Activated T-helper 1 cell treated with anti-CD3 and anti-CD28 coated beads, Interleukin-12 subunit alpha, Interleukin-12 subunit beta, Interleukin-2, Interleukin-4 antibody, amounts not matched to agents 30 ng/mL and 10 ng/mL and 1 ng/mL, durations not matched to agents 14 hours and 24 hours and 36 hours (primary cell): Measurements from ENCODE around the gene GBP2. TPM values are rescaled to one million over a fixed set of nuclear protein-coding genes. Genes with fewer than 3 reads are reported as not detected.
"Not testable (repeated sequence)": the region's sequence is repeated elsewhere in the genome, so short reads cannot be mapped to it uniquely, and the experiment has no call there.

Experiments
- DNase-seq: peaks from one replicate; pipeline ENCODE4 v3.0.0; 2021; ENCODE audit warnings: low spot score
- H3K27ac Mint-ChIP-seq: one replicate; pipeline ENCODE4 v1.8.0; 2021; ENCODE audit warnings: mild to moderate bottlenecking, mixed read lengths
- H3K27me3 Mint-ChIP-seq: one replicate; pipeline ENCODE4 v1.8.0; 2022; ENCODE audit warnings: mild to moderate bottlenecking, moderate library complexity, mixed read lengths; ENCODE audit not compliant: insufficient read depth
- H3K36me3 Mint-ChIP-seq: one replicate; pipeline ENCODE4 v1.8.0; 2021; ENCODE audit warnings: low read depth, mixed read lengths
- H3K4me1 Mint-ChIP-seq: one replicate; pipeline ENCODE4 v1.8.0; 2021; ENCODE audit warnings: low read depth, mixed read lengths
- H3K4me3 Mint-ChIP-seq: one replicate; pipeline ENCODE4 v1.8.0; 2021; ENCODE audit warnings: mild to moderate bottlenecking, moderate library complexity, mixed read lengths
- H3K9me3 Mint-ChIP-seq: one replicate; pipeline ENCODE4 v1.8.0; 2021; ENCODE audit warnings: mixed read lengths
- intact Hi-C: fragments of 100-400 bp; cut with micrococcal nuclease; formaldehyde crosslinking; loops from one replicate; pipeline ENCODE4 v1.15.1; 2024
- total RNA-seq: library from RNA; stranded (reverse); gene quantifications from 2 replicates; pipeline ENCODE4 v1.2.3, GENCODE V29; 2022

GBP2 gene
- total RNA-seq, 1 donor from 2014 or later: 225 TPM

DNA sequence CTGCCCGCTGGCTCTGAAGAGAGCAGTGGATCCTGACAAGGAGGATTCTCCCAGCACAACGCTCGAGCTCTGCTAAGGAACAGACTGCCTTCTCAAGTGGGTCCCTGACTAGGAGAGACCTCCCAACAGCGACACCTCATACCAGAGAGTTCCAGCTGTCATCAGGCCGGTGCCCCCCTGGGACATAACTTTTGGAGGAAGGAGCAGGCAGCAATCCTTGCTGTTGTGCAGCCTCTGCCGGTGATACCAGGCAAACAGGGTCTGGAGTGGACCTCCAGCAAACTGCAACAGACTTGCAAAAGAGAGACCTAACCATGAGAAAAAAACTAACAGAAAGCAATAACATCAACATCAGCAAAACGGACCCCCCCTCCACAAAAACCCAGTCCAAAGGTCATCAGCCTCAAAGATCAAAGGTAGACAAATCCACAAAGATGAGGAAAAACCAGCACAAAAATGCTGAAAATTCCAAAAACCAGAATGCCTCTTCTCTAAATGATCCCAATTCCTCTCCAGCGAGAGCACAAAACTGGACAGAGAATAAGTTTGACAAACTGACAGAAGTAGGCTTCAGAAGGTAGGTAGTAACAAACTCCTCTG lies 53.3 kb downstream of the GBP2 start:
- peaks cover 29% of the 10 kb centered on the region for H3K4me1 Mint-ChIP-seq
- H3K9me3 Mint-ChIP-seq: peaks cover 23% of the 10 kb centered on the region
- H3K27ac Mint-ChIP-seq, H3K36me3 Mint-ChIP-seq, intact Hi-C loops, DNase-seq, H3K27me3 Mint-ChIP-seq, H3K4me3 Mint-ChIP-seq: not testable (repeated sequence)

DNA sequence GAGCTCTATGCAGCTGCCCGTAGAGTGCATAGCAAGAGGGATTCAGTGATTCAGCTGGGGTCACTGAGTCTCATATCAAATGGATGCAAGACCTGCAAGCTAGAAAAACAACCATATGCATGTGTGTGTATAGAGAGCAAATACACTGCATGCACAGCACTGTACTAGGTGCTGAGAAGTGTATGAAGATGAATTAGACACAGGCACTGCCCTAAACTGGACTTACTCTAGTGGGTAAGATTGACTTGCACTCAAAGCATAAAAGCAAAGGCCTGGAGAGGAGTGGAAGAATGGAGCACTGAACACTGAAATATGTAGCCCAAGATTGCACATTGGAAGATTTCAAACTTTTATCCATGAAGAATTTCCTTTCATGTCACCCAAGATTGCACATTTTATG lies 55.4 kb downstream of the GBP2 start:
- Mint-ChIP-seq H3K36me3 (peaks cover 6% of the 10 kb centered on the region), H3K9me3 (peaks cover 19% of the 10 kb centered on the region), H3K27ac (no peak overlapping the region), H3K27me3 (peaks cover 4% of the 10 kb centered on the region), H3K4me3 (peak overlapping the region; percentile 81), H3K4me1 (peaks cover 32% of the 10 kb centered on the region)
- no peak for DNase-seq
- intact Hi-C loops: loop anchor here (1.0 kb wide), 1 partner anchor 48 kb away; the partner anchor contains the start of gene GBP3

DNA sequence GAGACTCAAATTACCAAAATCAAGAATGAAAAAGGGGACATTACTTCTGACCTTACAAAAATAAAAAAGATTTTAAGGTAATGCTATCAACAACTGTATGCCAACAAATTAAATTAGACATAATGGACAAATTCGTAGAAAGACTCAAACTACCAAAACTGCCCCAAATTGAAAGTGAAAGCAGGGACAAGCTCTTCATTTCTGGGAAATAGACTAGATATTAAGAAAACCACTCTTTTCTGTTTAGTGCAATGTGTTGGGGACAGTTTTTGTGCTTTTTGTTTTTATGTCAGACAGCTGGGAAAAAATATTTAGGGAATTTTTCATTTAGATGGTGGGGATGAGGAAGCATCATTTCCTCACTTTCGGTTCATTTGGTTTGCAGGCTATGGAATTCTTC lies 56.0 kb downstream of the GBP2 start:
- Mint-ChIP-seq H3K27ac (peak overlapping the region; percentile 70), H3K4me3 (peak overlapping the region; percentile 81), H3K36me3 (peaks cover 6% of the 10 kb centered on the region), H3K27me3 (peaks cover 4% of the 10 kb centered on the region), H3K9me3 (peaks cover 19% of the 10 kb centered on the region), H3K4me1 (peaks cover 37% of the 10 kb centered on the region)
- DNase-seq: no peak
- intact Hi-C loops: loop anchor here (1.0 kb wide), 1 partner anchor 48 kb away; the partner anchor contains the start of gene GBP3

DNA sequence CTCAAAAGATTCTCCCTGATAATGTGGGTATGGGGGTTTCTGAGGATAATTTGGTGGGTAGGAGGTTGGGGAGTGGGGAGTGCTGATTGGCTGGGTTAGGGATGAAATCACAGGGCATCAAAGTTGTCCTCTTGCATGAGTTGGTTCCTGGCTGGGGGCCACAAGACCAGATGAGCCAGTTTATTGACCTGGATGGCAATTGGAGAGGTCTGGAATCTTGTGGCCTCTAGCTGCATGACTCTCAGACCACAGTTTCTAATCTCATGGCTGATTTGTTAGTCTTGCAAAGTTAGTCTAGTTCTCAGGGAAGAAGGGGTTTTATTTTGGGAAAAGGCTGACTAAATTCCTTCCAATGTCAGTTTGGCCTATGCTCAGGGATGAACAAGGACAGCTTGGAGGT lies 57.6 kb downstream of the GBP2 start:
- Mint-ChIP-seq H3K9me3 (peaks cover 3% of the 10 kb centered on the region), H3K36me3 (peaks cover 4% of the 10 kb centered on the region), H3K27ac (peak overlapping the region; percentile 7), H3K4me1 (peaks cover 53% of the 10 kb centered on the region), H3K27me3 (peaks cover 2% of the 10 kb centered on the region), H3K4me3 (peak overlapping the region; percentile 32)
- intact Hi-C loops: no loop called here
- no peak for DNase-seq

DNA sequence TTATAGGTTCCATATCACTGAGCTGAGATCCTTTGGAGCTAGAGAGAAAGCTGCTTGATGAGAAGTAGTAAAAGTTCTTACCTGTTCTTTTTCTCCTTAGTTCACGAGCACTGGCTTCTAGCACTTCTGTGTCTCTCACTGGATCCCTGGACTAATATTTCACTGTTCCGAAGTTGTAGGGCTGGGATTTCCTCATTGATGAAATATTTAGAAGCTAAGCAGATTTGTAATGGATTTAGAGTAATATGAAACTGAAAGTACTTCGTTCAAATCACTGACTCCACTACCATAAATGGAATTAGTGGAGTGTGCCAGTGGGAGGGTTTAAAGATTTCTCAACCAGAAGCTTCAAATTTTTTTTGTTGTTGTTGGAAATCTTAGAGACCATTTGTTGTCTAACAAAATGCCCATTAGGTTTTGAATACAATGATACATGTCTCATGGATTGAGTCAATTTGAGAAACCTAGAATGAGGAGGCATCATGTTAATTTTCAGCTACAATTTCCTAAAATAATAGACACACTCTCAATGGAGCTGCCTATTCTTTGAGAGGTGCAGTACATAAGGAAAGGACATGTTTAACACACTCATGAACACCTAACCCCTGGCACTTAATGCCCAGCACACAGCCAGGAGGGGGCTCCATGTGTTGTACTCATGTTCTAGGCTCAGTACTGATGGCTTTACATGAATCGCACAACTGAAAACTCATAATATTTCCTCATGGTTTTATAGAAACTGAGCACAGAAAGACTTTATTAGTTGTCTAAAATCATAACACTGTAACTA lies 60.6 kb downstream of the GBP2 start, which contains the start of gene GBP1:
Gene GBP1, minus strand, starts transcription at position 130 of the 790 bp plus-strand sequence. CDS start 1,974 bp downstream, outside the sequence.
- intact Hi-C loops: loop anchor here (1.0 to 2.0 kb wide), 3 partner anchors 24 to 62 kb away; partner anchors contain the start of genes GBP2 and GBP3
- peaks cover 23% of the 10 kb centered on the region for H3K36me3 Mint-ChIP-seq

DNA sequence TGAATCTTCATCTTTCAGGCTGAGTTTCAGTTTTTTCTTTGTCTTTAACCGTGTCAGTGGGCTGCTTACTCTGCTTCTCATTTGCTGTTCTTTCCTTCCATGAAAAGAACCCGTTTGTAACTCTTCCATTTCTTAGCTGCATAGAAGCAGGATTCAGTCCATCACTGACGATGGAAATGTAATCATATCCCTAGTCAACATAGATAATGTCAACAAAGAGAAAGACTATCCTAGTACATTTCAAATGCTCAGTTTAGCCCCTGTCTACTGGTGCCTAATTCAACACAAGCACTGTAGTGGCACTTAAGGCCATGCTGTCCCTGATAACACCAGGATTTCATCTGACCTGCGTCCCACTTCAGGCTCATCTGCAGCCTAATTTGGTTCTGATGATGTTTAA lies 61.3 kb downstream of the GBP2 start:
- peaks cover 75% of the 10 kb centered on the region for H3K4me1 Mint-ChIP-seq
- H3K36me3 Mint-ChIP-seq: peaks cover 24% of the 10 kb centered on the region
- H3K27me3 Mint-ChIP-seq: no peaks in the 10 kb centered on the region
- no peaks in the 10 kb centered on the region for H3K9me3 Mint-ChIP-seq
- intact Hi-C loops: loop anchor here (1.0 to 2.0 kb wide), 3 partner anchors 24 to 62 kb away; partner anchors contain the start of genes GBP2 and GBP3
- DNase-seq: no peak
- peak overlapping the region; percentile 91 for H3K4me3 Mint-ChIP-seq
- H3K27ac Mint-ChIP-seq: peak overlapping the region; percentile 85

More for the DNA sequence above, 60.6 kb downstream of the GBP2 start, which contains the start of gene GBP1:
- Mint-ChIP-seq H3K4me3 (peak within 1 kb of the TSS; percentile 91), H3K27ac (peak within 1 kb of the TSS; percentile 85), H3K27me3 (no peaks in the 10 kb centered on the region), H3K4me1 (peaks cover 77% of the 10 kb centered on the region), H3K9me3 (no peaks in the 10 kb centered on the region)
- DNase-seq: no peak

DNA sequence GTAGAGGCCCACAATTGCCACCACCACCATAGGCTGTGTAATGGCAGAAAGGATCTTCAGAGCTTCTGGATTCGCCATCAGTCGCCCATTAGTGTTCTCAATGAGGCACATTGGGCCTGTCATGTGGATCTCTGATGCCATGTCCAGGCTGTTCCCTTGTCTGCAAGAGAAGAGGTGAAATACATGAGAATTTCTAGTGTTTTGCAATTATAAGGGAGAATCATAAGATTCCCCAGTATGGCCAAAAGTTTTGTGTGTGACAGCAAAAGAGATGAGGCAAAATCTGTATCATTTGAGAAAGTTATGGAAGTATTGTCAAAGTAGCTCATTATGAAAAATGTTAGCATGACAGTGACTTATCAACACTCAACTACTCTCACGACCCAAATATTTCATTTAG lies 62.8 kb downstream of the GBP2 start:
- H3K36me3 Mint-ChIP-seq: peaks cover 36% of the 10 kb centered on the region
- intact Hi-C loops: no loop called here

GRCh38 chr1:89060091-89060490 lies 65.8 kb downstream of the GBP2 start:
- no peak for DNase-seq
- Mint-ChIP-seq H3K9me3 (no peaks in the 10 kb centered on the region), H3K4me3 (no peak overlapping the region), H3K27ac (no peak overlapping the region), H3K4me1 (peaks cover 51% of the 10 kb centered on the region), H3K27me3 (no peaks in the 10 kb centered on the region), H3K36me3 (peaks cover 59% of the 10 kb centered on the region)
- intact Hi-C loops: no loop called here

More for the DNA sequence above, 62.8 kb downstream of the GBP2 start:
- H3K27ac Mint-ChIP-seq: peak overlapping the region; percentile 22
- peaks cover 63% of the 10 kb centered on the region for H3K4me1 Mint-ChIP-seq
- DNase-seq: no peak
- peak overlapping the region; percentile 91 for H3K4me3 Mint-ChIP-seq
- no peaks in the 10 kb centered on the region for H3K9me3 Mint-ChIP-seq
- no peaks in the 10 kb centered on the region for H3K27me3 Mint-ChIP-seq

Other genes starting within 250 kb of the GBP2 start
- gene GTF2B, start 234.5 kb downstream of the GBP2 start, total RNA-seq: 45.5 and 49.1 TPM in 2 replicates
- gene KYAT3, start 133.5 kb downstream of the GBP2 start, total RNA-seq: 28.5 and 32.5 TPM in 2 replicates
- gene RBMXL1, start 133.5 kb downstream of the GBP2 start, total RNA-seq: 35.8 and 38.9 TPM in 2 replicates
- gene GBP3, start 103.2 kb downstream of the GBP2 start, total RNA-seq: 12.0 and 14.5 TPM in 2 replicates
- 39.1 and 39.5 TPM in 2 replicates for gene GBP1, start 60.9 kb downstream of the GBP2 start, total RNA-seq
- not detected in 2 replicates for gene GBP7, start 49.9 kb upstream of the GBP2 start, total RNA-seq
- 36.8 and 37.5 TPM in 2 replicates for gene GBP4, start 72.8 kb upstream of the GBP2 start, total RNA-seq
- 145 and 154 TPM in 2 replicates for gene GBP5, start 146.7 kb upstream of the GBP2 start, total RNA-seq
- 0.59 and 0.65 TPM in 2 replicates for gene GBP6, start 237.9 kb upstream of the GBP2 start, total RNA-seq